ENCODE results near the gene SLC50A1.
"Not testable (repeated sequence)": the region's sequence is repeated elsewhere in the genome, so short reads cannot be mapped to it uniquely, and the experiment has no call there.

- TF ChIP-seq, protein P1, sequence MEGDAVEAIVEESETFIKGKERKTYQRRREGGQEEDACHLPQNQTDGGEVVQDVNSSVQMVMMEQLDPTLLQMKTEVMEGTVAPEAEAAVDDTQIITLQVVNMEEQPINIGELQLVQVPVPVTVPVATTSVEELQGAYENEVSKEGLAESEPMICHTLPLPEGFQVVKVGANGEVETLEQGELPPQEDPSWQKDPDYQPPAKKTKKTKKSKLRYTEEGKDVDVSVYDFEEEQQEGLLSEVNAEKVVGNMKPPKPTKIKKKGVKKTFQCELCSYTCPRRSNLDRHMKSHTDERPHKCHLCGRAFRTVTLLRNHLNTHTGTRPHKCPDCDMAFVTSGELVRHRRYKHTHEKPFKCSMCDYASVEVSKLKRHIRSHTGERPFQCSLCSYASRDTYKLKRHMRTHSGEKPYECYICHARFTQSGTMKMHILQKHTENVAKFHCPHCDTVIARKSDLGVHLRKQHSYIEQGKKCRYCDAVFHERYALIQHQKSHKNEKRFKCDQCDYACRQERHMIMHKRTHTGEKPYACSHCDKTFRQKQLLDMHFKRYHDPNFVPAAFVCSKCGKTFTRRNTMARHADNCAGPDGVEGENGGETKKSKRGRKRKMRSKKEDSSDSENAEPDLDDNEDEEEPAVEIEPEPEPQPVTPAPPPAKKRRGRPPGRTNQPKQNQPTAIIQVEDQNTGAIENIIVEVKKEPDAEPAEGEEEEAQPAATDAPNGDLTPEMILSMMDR (conservative IDR thresholded peaks at IDR 0.05 in 1 of 2, IDR thresholded peaks at IDR 0.05 in 1 of 2; ENCODE audit: low read depth in 1 of 2, low read length in 2 of 2), result not testable (repeated sequence)
- TF ChIP-seq EZH2 (IDR thresholded peaks at IDR 0.05; ENCODE audit: low read length, missing control alignments), result not testable (repeated sequence)
Observed at GRCh38 chr1:155162631-155163030, 27.0 kb downstream of the SLC50A1 start.
